ENCODE measurements around the gene ACOT11. TPM values are rescaled to one million over a fixed set of nuclear protein-coding genes. Genes with fewer than 3 reads are reported as not detected.

ACOT11 gene
- total RNA-seq, 2 experiments from 2014 or later, result 0.50 to 0.91 TPM

- intact Hi-C loops (cut with DNase I, micrococcal nuclease), result no loop called here
- H3K27me3 Mint-ChIP-seq, result no peaks in the 10 kb centered on the region
- CTCF ChIA-PET, result no interaction called here
- H3K4me3 Mint-ChIP-seq, result no peak overlapping the region
- DNase-seq (no peak), ATAC-seq (ENCODE audit: poor library complexity) (no peak)
- Histone ChIP-seq H3K9me3 (ENCODE audit: control insufficient read depth in 1 of 2, insufficient read depth in 1 of 2, low read length in 2 of 2) (no peaks in the 10 kb centered on the region), H3K4me1 (ENCODE audit: insufficient read depth, low read length) (no peaks in the 10 kb centered on the region), H3K4me3 (ENCODE audit: low read length) (no peak overlapping the region), H3K27me3 (ENCODE audit: control insufficient read depth in 1 of 2, insufficient read depth in 2 of 2, low read length in 2 of 2) (peaks cover 0 to 7% of the 10 kb centered on the region in 2 experiments), H3K27ac (ENCODE audit: low read depth in 1 of 2, low read length in 2 of 2) (no peak overlapping the region), H3K36me3 (ENCODE audit: insufficient read depth, low read length) (no peaks in the 10 kb centered on the region)
- no peak for TF ChIP-seq CTCF (IDR thresholded peaks at IDR 0.05)
- no peaks in the 10 kb centered on the region for H3K4me1 Mint-ChIP-seq (ENCODE audit: low read depth)
- no peaks in the 10 kb centered on the region for H3K36me3 Mint-ChIP-seq (ENCODE audit: low read depth)
- H3K27ac Mint-ChIP-seq, result no peak overlapping the region
- no peaks in the 10 kb centered on the region for H3K9me3 Mint-ChIP-seq
- POLR2A ChIA-PET, result no interaction called here
These were observed 71.7 kb downstream of the ACOT11 start for GRCh38 chr1:54619749-54620148.

- intact Hi-C loops (cut with DNase I, micrococcal nuclease), result no loop called here
- no peaks in the 10 kb centered on the region for H3K27me3 Mint-ChIP-seq
- no peak within 1 kb of the TSS for H3K4me3 ChIP-seq (ENCODE audit: low read length)
- no peak within 1 kb of the TSS for H3K27ac Mint-ChIP-seq
- H3K27me3 ChIP-seq (ENCODE audit: control insufficient read depth in 1 of 2, insufficient read depth in 2 of 2, low read length in 2 of 2), result peaks cover 0 to 7% of the 10 kb centered on the region in 2 experiments
- H3K36me3 ChIP-seq (ENCODE audit: insufficient read depth, low read length), result no peaks in the 10 kb centered on the region
- TF ChIP-seq CTCF (IDR thresholded peaks at IDR 0.05), result no peak
- H3K36me3 Mint-ChIP-seq (ENCODE audit: low read depth), result no peaks in the 10 kb centered on the region
- no peaks in the 10 kb centered on the region for H3K9me3 Mint-ChIP-seq
- ChIA-PET CTCF (no interaction called here), POLR2A (no interaction called here)
- H3K4me1 Mint-ChIP-seq (ENCODE audit: low read depth), result no peaks in the 10 kb centered on the region
- no peak within 1 kb of the TSS for H3K4me3 Mint-ChIP-seq
- no peak within 1 kb of the TSS for H3K27ac ChIP-seq (ENCODE audit: low read depth in 1 of 2, low read length in 2 of 2)
- H3K9me3 ChIP-seq (ENCODE audit: control insufficient read depth in 1 of 2, insufficient read depth in 1 of 2, low read length in 2 of 2), result no peaks in the 10 kb centered on the region
- no peak for ATAC-seq (ENCODE audit: poor library complexity)
- no peak for DNase-seq
- H3K4me1 ChIP-seq (ENCODE audit: insufficient read depth, low read length), result no peaks in the 10 kb centered on the region
These were observed 75.4 kb downstream of the ACOT11 start, which contains the start of gene FAM151A for GRCh38 chr1:54623216-54624007. FAM151A (minus strand) TSS chr1:54623525; CDS start chr1:54623395, 130 bp downstream.

GRCh38 chr1:54624466-54625464 is 76.7 kb downstream of the ACOT11 start:
- Mint-ChIP-seq H3K4me1 (ENCODE audit: low read depth) (no peaks in the 10 kb centered on the region), H3K27ac (no peak overlapping the region), H3K27me3 (no peaks in the 10 kb centered on the region), H3K9me3 (no peaks in the 10 kb centered on the region), H3K4me3 (no peak overlapping the region), H3K36me3 (ENCODE audit: low read depth) (no peaks in the 10 kb centered on the region)
- CTCF ChIA-PET, result no interaction called here
- intact Hi-C loops (cut with DNase I, micrococcal nuclease), result no loop called here
- DNase-seq (no peak), ATAC-seq (ENCODE audit: poor library complexity) (no peak)
- Histone ChIP-seq H3K27me3 (ENCODE audit: control insufficient read depth in 1 of 2, insufficient read depth in 2 of 2, low read length in 2 of 2) (peaks cover 0 to 4% of the 10 kb centered on the region in 2 experiments), H3K9me3 (ENCODE audit: control insufficient read depth in 1 of 2, insufficient read depth in 1 of 2, low read length in 2 of 2) (no peaks in the 10 kb centered on the region), H3K4me3 (ENCODE audit: low read length) (no peak overlapping the region), H3K27ac (ENCODE audit: low read depth in 1 of 2, low read length in 2 of 2) (no peak overlapping the region), H3K36me3 (ENCODE audit: insufficient read depth, low read length) (no peaks in the 10 kb centered on the region), H3K4me1 (ENCODE audit: insufficient read depth, low read length) (no peaks in the 10 kb centered on the region)
- no peak for TF ChIP-seq CTCF (IDR thresholded peaks at IDR 0.05)
- POLR2A ChIA-PET, result no interaction called here
